ENCODE measurements around the gene MAP3K12. TPM values are rescaled to one million over a fixed set of nuclear protein-coding genes. Genes with fewer than 3 reads are reported as not detected.

Gene MAP3K12
- polyA plus RNA-seq, 1 donor (not counting 4 experiments of a cell fraction or from before 2014, with no cell fraction given) = 13.4 TPM

DNA sequence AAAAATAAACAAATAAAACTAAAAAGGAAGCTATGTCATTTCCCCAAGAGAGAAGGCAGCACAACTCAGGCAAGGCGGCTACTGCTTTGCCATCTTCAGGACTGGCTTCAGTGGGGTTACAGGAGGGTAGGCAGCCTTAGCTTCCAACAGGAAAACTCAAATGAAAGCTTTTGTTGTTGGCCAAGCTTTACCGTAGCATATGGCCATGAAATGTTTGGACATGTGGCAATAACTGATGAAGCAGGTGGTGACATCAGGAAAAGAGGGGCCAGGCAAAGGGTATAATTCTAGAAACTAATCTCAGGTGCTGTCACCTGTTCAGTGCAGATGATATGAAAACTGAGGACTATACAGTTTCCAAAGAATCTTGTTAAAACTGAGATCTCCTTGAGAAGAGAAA is 30.8 kb upstream of the MAP3K12 start:
- H2AFZ ChIP-seq (ENCODE audit: control insufficient read depth, low read length) = no peak overlapping the region
- H4K20me1 ChIP-seq (ENCODE audit: control insufficient read depth, extremely low read depth, insufficient read depth, low read length) = no peaks in the 10 kb centered on the region
- H3K4me3 ChIP-seq (ENCODE audit: control insufficient read depth in 2 of 3, extremely low read depth in 1 of 3, insufficient read depth in 2 of 3, low read depth in 1 of 3, low read length in 3 of 3) = no peak overlapping the region
- H3K4me1 ChIP-seq (ENCODE audit: control insufficient read depth, extremely low read depth, insufficient read depth, low read length) = peaks cover 2% of the 10 kb centered on the region
- dilution Hi-C loops (cut with MboI; ENCODE audit: extremely low pct_ligation_motif_present, low sequenced_read_pairs) = no loop called here
- H3K36me3 ChIP-seq (ENCODE audit: control insufficient read depth in 2 of 2, extremely low read depth in 1 of 2, insufficient read depth in 2 of 2, low read length in 2 of 2) = peaks cover 7 to 26% of the 10 kb centered on the region in 2 experiments
- no peak overlapping the region for H3K9ac ChIP-seq (ENCODE audit: control insufficient read depth, extremely low read depth, insufficient read depth, low read length)
- TF ChIP-seq, protein P1, sequence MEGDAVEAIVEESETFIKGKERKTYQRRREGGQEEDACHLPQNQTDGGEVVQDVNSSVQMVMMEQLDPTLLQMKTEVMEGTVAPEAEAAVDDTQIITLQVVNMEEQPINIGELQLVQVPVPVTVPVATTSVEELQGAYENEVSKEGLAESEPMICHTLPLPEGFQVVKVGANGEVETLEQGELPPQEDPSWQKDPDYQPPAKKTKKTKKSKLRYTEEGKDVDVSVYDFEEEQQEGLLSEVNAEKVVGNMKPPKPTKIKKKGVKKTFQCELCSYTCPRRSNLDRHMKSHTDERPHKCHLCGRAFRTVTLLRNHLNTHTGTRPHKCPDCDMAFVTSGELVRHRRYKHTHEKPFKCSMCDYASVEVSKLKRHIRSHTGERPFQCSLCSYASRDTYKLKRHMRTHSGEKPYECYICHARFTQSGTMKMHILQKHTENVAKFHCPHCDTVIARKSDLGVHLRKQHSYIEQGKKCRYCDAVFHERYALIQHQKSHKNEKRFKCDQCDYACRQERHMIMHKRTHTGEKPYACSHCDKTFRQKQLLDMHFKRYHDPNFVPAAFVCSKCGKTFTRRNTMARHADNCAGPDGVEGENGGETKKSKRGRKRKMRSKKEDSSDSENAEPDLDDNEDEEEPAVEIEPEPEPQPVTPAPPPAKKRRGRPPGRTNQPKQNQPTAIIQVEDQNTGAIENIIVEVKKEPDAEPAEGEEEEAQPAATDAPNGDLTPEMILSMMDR (optimal IDR thresholded peaks at IDR 0.05 in 1 of 3, IDR thresholded peaks at IDR 0.05 in 1 of 3, conservative IDR thresholded peaks at IDR 0.05 in 1 of 3; ENCODE audit: extremely low read depth in 1 of 3, insufficient read depth in 2 of 3, low read length in 3 of 3) = no peak
- H3K79me2 ChIP-seq (ENCODE audit: control insufficient read depth, insufficient read depth, low read length) = no peaks in the 10 kb centered on the region
- FAIRE-seq = no peak
- no peaks in the 10 kb centered on the region for H3K9me3 ChIP-seq (ENCODE audit: control insufficient read depth, low read depth, low read length)
- H3K4me2 ChIP-seq (ENCODE audit: control insufficient read depth, extremely low read depth, insufficient read depth, low read depth, low read length) = no peak overlapping the region
- no peaks in the 10 kb centered on the region for H3K27me3 ChIP-seq (ENCODE audit: control insufficient read depth, extremely low read depth, insufficient read depth, low read length)
- H3K9me1 ChIP-seq (ENCODE audit: control insufficient read depth, extremely low read depth, insufficient read depth, low read length) = no peaks in the 10 kb centered on the region
- H3K27ac ChIP-seq (ENCODE audit: control insufficient read depth, insufficient read depth, low read length) = no peak overlapping the region
- DNase-seq (ENCODE audit: low read depth, low spot score) = no peak

DNA sequence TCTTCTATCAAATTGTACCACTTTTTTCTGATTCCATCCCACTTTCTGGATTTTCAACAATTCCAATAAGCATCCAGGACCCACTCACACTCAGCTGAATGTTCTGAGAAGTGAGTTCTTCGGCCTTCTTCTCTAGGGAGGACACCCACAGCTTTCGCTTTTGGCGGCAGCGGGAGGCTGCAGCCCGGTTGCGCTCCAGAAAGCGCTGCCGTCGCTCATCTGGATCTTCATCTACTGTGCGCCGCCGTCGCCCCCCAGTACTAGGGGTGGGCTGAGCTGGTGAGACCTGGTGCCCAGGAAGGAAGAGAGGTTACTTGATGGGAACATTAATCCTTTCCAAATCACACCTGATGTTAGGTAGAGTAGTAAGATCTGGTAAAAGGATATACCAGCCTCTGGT is 25.2 kb upstream of the MAP3K12 start:
- Histone ChIP-seq H3K4me2 (ENCODE audit: control insufficient read depth, extremely low read depth, insufficient read depth, low read depth, low read length) (no peak overlapping the region), H3K27ac (ENCODE audit: control insufficient read depth, insufficient read depth, low read length) (no peak overlapping the region), H3K4me1 (ENCODE audit: control insufficient read depth, extremely low read depth, insufficient read depth, low read length) (no peaks in the 10 kb centered on the region), H4K20me1 (ENCODE audit: control insufficient read depth, extremely low read depth, insufficient read depth, low read length) (no peaks in the 10 kb centered on the region), H3K9me1 (ENCODE audit: control insufficient read depth, extremely low read depth, insufficient read depth, low read length) (no peaks in the 10 kb centered on the region), H3K9ac (ENCODE audit: control insufficient read depth, extremely low read depth, insufficient read depth, low read length) (no peak overlapping the region), H3K4me3 (ENCODE audit: control insufficient read depth in 2 of 3, extremely low read depth in 1 of 3, insufficient read depth in 2 of 3, low read depth in 1 of 3, low read length in 3 of 3) (no peak overlapping the region), H3K27me3 (ENCODE audit: control insufficient read depth, extremely low read depth, insufficient read depth, low read length) (no peaks in the 10 kb centered on the region), H2AFZ (ENCODE audit: control insufficient read depth, low read length) (no peak overlapping the region), H3K36me3 (ENCODE audit: control insufficient read depth in 2 of 2, extremely low read depth in 1 of 2, insufficient read depth in 2 of 2, low read length in 2 of 2) (peaks cover 6 to 18% of the 10 kb centered on the region in 2 experiments), H3K9me3 (ENCODE audit: control insufficient read depth, low read depth, low read length) (no peaks in the 10 kb centered on the region), H3K79me2 (ENCODE audit: control insufficient read depth, insufficient read depth, low read length) (no peaks in the 10 kb centered on the region)
- no peak for FAIRE-seq
- no peak for DNase-seq (ENCODE audit: low read depth, low spot score)
- dilution Hi-C loops (cut with MboI; ENCODE audit: extremely low pct_ligation_motif_present, low sequenced_read_pairs) = no loop called here
- TF ChIP-seq, protein P1 (optimal IDR thresholded peaks at IDR 0.05 in 1 of 3, IDR thresholded peaks at IDR 0.05 in 1 of 3, conservative IDR thresholded peaks at IDR 0.05 in 1 of 3; ENCODE audit: extremely low read depth in 1 of 3, insufficient read depth in 2 of 3, low read length in 3 of 3) = no peak
- no peak for TF ChIP-seq EZH2 (IDR thresholded peaks at IDR 0.05; ENCODE audit: low read length)
